H9 (cell line): ENCODE measurements around the gene SLC1A4. TPM values are rescaled to one million over a fixed set of nuclear protein-coding genes. Genes with fewer than 3 reads are reported as not detected.

Experiments
- DNase-seq: peaks from one replicate; pipeline ENCODE4 v3.0.0-alpha.2; 2017
- H2AFZ ChIP-seq: one replicate; pipeline ENCODE4 v1.6.1; 2013; ENCODE audit warnings: mild to moderate bottlenecking, low read length, control low read depth, moderate library complexity
- H2AK5ac ChIP-seq: 2 replicates; pipeline ENCODE4 v1.6.1; 2013; ENCODE audit warnings: low read length, control low read depth, mixed read lengths; ENCODE audit not compliant: insufficient read length
- H2BK120ac ChIP-seq: one replicate; pipeline ENCODE4 v1.6.1; 2013; ENCODE audit warnings: low read depth, mild to moderate bottlenecking, low read length, control low read depth, inconsistent platforms; ENCODE audit not compliant: poor library complexity, severe bottlenecking
- H2BK12ac ChIP-seq: 2 replicates; pipeline ENCODE4 v1.6.1; 2013; ENCODE audit warnings: low read length, control low read depth, mixed read lengths, low read depth; ENCODE audit not compliant: insufficient read length
- H2BK15ac ChIP-seq: 2 replicates; pipeline ENCODE4 v1.6.1; 2013; ENCODE audit warnings: low read depth, low read length, control low read depth
- H2BK20ac ChIP-seq: one replicate; pipeline ENCODE4 v1.6.1; 2013; ENCODE audit warnings: low read depth, mild to moderate bottlenecking, low read length, control low read depth, inconsistent platforms; ENCODE audit not compliant: poor library complexity, severe bottlenecking
- H2BK5ac ChIP-seq: 2 replicates; pipeline ENCODE4 v1.6.1; 2013; ENCODE audit warnings: low read length, control low read depth, mixed read lengths; ENCODE audit not compliant: insufficient read length
- H3K14ac ChIP-seq: 2 replicates; pipeline ENCODE4 v1.6.1; 2013; ENCODE audit warnings: low read length, control low read depth; ENCODE audit not compliant: insufficient read depth
- H3K18ac ChIP-seq: 2 replicates; pipeline ENCODE4 v1.6.1; 2013; ENCODE audit warnings: low read depth, mild to moderate bottlenecking, mixed read lengths, low read length, control low read depth; ENCODE audit not compliant: insufficient read length
- H3K23ac ChIP-seq: 2 replicates; pipeline ENCODE4 v1.6.1; 2013; ENCODE audit warnings: low read length, control low read depth, mixed read lengths, low read depth; ENCODE audit not compliant: insufficient read length
- H3K23me2 ChIP-seq: 2 replicates; pipeline ENCODE4 v1.6.1; 2013; ENCODE audit warnings: low read depth, mild to moderate bottlenecking, mixed read lengths, low read length, control low read depth; ENCODE audit not compliant: insufficient read length, poor library complexity, severe bottlenecking
- H3K27ac ChIP-seq: 2 replicates; pipeline ENCODE4 v1.5.1; 2013; ENCODE audit warnings: low read length, control low read depth, mixed read lengths, low read depth; ENCODE audit not compliant: insufficient read length
- H3K27me3 ChIP-seq: 2 replicates; pipeline ENCODE4 v1.6.1; 2013; ENCODE audit warnings: low read length, control low read depth, inconsistent platforms; ENCODE audit not compliant: insufficient read depth
- H3K4ac ChIP-seq: 2 replicates; pipeline ENCODE4 v1.6.1; 2013; ENCODE audit warnings: low read depth, mild to moderate bottlenecking, control low read depth, inconsistent platforms, low read length, moderate library complexity
- H3K4me1 ChIP-seq: 2 replicates; pipeline ENCODE4 v1.6.1; 2013; ENCODE audit warnings: low read length, control low read depth, inconsistent platforms; ENCODE audit not compliant: insufficient read depth
- H3K4me2 ChIP-seq: 2 replicates; pipeline ENCODE4 v1.6.1; 2013; ENCODE audit warnings: low read length, control low read depth, mixed read lengths; ENCODE audit not compliant: insufficient read length, insufficient read depth
- H3K56ac ChIP-seq: 2 replicates; pipeline ENCODE4 v1.6.1; 2013; ENCODE audit warnings: low read depth, mild to moderate bottlenecking, mixed read lengths, low read length, control low read depth; ENCODE audit not compliant: insufficient read length
- H3K79me1 ChIP-seq: 2 replicates; pipeline ENCODE4 v1.6.1; 2013; ENCODE audit warnings: low read depth, mild to moderate bottlenecking, moderate library complexity, low read length, control low read depth, inconsistent platforms; ENCODE audit not compliant: insufficient read depth, poor library complexity, severe bottlenecking
- H3K79me2 ChIP-seq: 2 replicates; pipeline ENCODE4 v1.6.1; 2013; ENCODE audit warnings: low read length, control low read depth, inconsistent platforms; ENCODE audit not compliant: insufficient read depth
- H3K9ac ChIP-seq: 2 replicates; pipeline ENCODE4 v1.6.1; 2013; ENCODE audit warnings: low read length, control low read depth, mixed read lengths; ENCODE audit not compliant: insufficient read length; ENCODE audit errors: extremely low read depth
- H3K9me3 ChIP-seq: one replicate; pipeline ENCODE4 v1.6.1; 2013; ENCODE audit warnings: low read depth, low read length, inconsistent platforms; ENCODE audit not compliant: control insufficient read depth
- H3T11ph ChIP-seq: one replicate; pipeline ENCODE4 v1.6.1; 2013; ENCODE audit warnings: mild to moderate bottlenecking, low read length, control low read depth, inconsistent platforms
- H4K20me1 ChIP-seq: one replicate; pipeline ENCODE4 v1.6.1; 2013; ENCODE audit not compliant: control insufficient read depth, insufficient read length, insufficient read depth
- H4K5ac ChIP-seq: 2 replicates; pipeline ENCODE4 v1.6.1; 2013; ENCODE audit warnings: low read depth, mild to moderate bottlenecking, mixed read lengths, low read length, control low read depth; ENCODE audit not compliant: insufficient read length
- H4K8ac ChIP-seq: replicated peaks from 2 replicates; pipeline ENCODE4 v1.6.1; 2013; ENCODE audit warnings: low read length, control low read depth, mixed read lengths, low read depth; ENCODE audit not compliant: insufficient read length
- H4K91ac ChIP-seq: 2 replicates; pipeline ENCODE4 v1.6.1; 2013; ENCODE audit warnings: low read depth, mild to moderate bottlenecking, moderate library complexity, mixed read lengths, low read length, control low read depth; ENCODE audit not compliant: insufficient read length
- H3K27ac Mint-ChIP-seq, 3 experiments: 2 replicates in 2 of 3; 3 replicates in 1 of 3; pipeline ENCODE4 v1.8.0; 2020 to 2021; ENCODE audit warnings: mixed read lengths in 3 of 3, mild to moderate bottlenecking in 1 of 3, moderate library complexity in 1 of 3
- H3K27me3 Mint-ChIP-seq: 2 replicates; pipeline ENCODE4 v1.8.0; 2021; ENCODE audit warnings: low read depth, mild to moderate bottlenecking, moderate library complexity, mixed read lengths
- H3K36me3 Mint-ChIP-seq, 3 experiments: 2 replicates in 2 of 3; 3 replicates in 1 of 3; pipeline ENCODE4 v1.8.0; 2020 to 2021; ENCODE audit warnings: low read depth in 3 of 3, mixed read lengths in 3 of 3; ENCODE audit not compliant: insufficient read depth in 1 of 3
- H3K4me1 Mint-ChIP-seq, 2 experiments: 2 replicates each; pipeline ENCODE4 v1.8.0; 2020; ENCODE audit warnings: mixed read lengths in 2 of 2
- H3K4me3 Mint-ChIP-seq, 2 experiments: 2 replicates in 1 of 2; 3 replicates in 1 of 2; pipeline ENCODE4 v1.8.0; 2020 to 2021; ENCODE audit warnings: mild to moderate bottlenecking in 2 of 2, mixed read lengths in 2 of 2, moderate library complexity in 1 of 2
- H3K9me3 Mint-ChIP-seq, 2 experiments: 2 replicates in 1 of 2; 3 replicates in 1 of 2; pipeline ENCODE4 v1.8.0; 2020; ENCODE audit warnings: mild to moderate bottlenecking in 2 of 2, mixed read lengths in 2 of 2, moderate library complexity in 1 of 2
- WGBS: extraction: QIAGEN DNeasy Blood & Tissue Kit; methylation state at CpG from one replicate; pipeline ENCODE4 v1.1.7; 2013; ENCODE audit warnings: missing lambda C conversion rate, low lambda C conversion rate, mixed read lengths; ENCODE audit not compliant: insufficient read length; ENCODE audit errors: extremely low coverage; 5-methylcytosine and 5-hydroxymethylcytosine counted together
- total RNA-seq: library from RNA; stranded (reverse); gene quantifications from 2 replicates; pipeline ENCODE4 v1.2.1, GENCODE V29; 2021
- TF ChIP-seq, protein P1 (sequence below): fragments of 200-600 bp; sonication (generic); conservative IDR thresholded peaks from 3 replicates; pipeline ENCODE4 v1.8.0; 2021; ENCODE audit warnings: antibody characterized with exemption, mild to moderate bottlenecking

The SLC1A4 gene
- total RNA-seq, 1 experiment from 2014 or later, result 1.9 TPM

DNA sequence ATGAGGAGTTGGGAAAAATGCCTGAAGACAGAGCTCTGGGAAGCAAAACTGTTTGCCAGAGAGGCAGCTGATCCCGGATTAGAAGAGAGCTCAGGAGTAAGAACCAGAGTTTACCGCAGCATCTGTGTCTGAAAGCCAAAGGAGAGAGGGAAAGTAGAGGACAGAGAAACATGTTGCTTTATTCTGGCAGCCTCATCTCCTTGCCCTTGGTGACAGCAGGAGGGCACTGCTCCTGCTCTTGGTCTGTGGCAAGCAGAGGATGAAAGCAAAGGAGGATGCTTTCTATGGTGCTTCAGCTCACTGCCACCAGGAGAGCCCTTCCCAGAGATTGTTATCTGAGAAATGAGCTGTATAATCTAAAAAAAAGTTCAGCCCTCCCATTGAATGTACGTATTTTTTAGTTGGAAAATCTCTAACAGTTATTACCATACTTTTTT, 7.7 kb downstream of the SLC1A4 start:
- H4K8ac ChIP-seq, result no peak overlapping the region
- H3K23me2 ChIP-seq, result no peaks in the 10 kb centered on the region
- no peaks in the 10 kb centered on the region; the same call in 1 of the 2 replicates for H3K4me1 ChIP-seq
- H3K9me3 ChIP-seq, result no peaks in the 10 kb centered on the region
- H3K14ac ChIP-seq, result no peak overlapping the region
- DNase-seq, result no peak
- H2BK5ac ChIP-seq, result no peak overlapping the region
- no peak overlapping the region for H3K4ac ChIP-seq
- no peak overlapping the region for H2AFZ ChIP-seq
- H3K79me1 ChIP-seq, result no peaks in the 10 kb centered on the region
- H3K56ac ChIP-seq, result no peak overlapping the region
- no peak overlapping the region for H3T11ph ChIP-seq
- Mint-ChIP-seq H3K4me1 (peaks cover 4 to 14% of the 10 kb centered on the region in 2 experiments; a peak in 2 of 4 replicates), H3K36me3 (no peaks in the 10 kb centered on the region; a peak in 2 of 7 replicates), H3K27me3 (peaks cover 21% of the 10 kb centered on the region), H3K27ac (no peak overlapping the region), H3K4me3 (no peak overlapping the region), H3K9me3 (no peaks in the 10 kb centered on the region; a peak in 1 of 5 replicates)
- no peak overlapping the region for H2AK5ac ChIP-seq
- no peaks in the 10 kb centered on the region for H4K20me1 ChIP-seq
- H2BK15ac ChIP-seq, result no peak overlapping the region
- no peak overlapping the region for H4K5ac ChIP-seq
- WGBS, result no CpG with 5 or more reads among the region's 3 CpGs
- no peak overlapping the region for H4K91ac ChIP-seq
- no peaks in the 10 kb centered on the region for H3K79me2 ChIP-seq
- no peak overlapping the region for H2BK120ac ChIP-seq
- H3K9ac ChIP-seq, result no peak overlapping the region
- H3K23ac ChIP-seq, result no peak overlapping the region
- no peak overlapping the region for H3K27ac ChIP-seq
- peaks cover 2% of the 10 kb centered on the region; the same call in 1 of the 2 replicates for H3K27me3 ChIP-seq
- no peak overlapping the region for H2BK20ac ChIP-seq
- TF ChIP-seq, protein P1, sequence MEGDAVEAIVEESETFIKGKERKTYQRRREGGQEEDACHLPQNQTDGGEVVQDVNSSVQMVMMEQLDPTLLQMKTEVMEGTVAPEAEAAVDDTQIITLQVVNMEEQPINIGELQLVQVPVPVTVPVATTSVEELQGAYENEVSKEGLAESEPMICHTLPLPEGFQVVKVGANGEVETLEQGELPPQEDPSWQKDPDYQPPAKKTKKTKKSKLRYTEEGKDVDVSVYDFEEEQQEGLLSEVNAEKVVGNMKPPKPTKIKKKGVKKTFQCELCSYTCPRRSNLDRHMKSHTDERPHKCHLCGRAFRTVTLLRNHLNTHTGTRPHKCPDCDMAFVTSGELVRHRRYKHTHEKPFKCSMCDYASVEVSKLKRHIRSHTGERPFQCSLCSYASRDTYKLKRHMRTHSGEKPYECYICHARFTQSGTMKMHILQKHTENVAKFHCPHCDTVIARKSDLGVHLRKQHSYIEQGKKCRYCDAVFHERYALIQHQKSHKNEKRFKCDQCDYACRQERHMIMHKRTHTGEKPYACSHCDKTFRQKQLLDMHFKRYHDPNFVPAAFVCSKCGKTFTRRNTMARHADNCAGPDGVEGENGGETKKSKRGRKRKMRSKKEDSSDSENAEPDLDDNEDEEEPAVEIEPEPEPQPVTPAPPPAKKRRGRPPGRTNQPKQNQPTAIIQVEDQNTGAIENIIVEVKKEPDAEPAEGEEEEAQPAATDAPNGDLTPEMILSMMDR, result peak; percentile 40; the same call in 2 of the 3 replicates
- H3K18ac ChIP-seq, result no peak overlapping the region
- no peak overlapping the region for H2BK12ac ChIP-seq
- no peak overlapping the region for H3K4me2 ChIP-seq
